ENCODE data around the gene THY1.

THY1 gene

GRCh38 chr11:119373059-119373920, 49.7 kb downstream of the THY1 start:
- DNase-seq, result no peak
- TF ChIP-seq CTCF (IDR thresholded peaks at IDR 0.05; ENCODE audit: low read depth, low read length), result no peak
- no peaks in the 10 kb centered on the region for H3K9me3 ChIP-seq (ENCODE audit: severe bottlenecking)
- no peaks in the 10 kb centered on the region for H3K27me3 ChIP-seq (ENCODE audit: insufficient read depth, low read depth, severe bottlenecking)
- H3K4me3 ChIP-seq (ENCODE audit: low read depth, low read length), result no peak overlapping the region
- H3K36me3 ChIP-seq, result no peaks in the 10 kb centered on the region
- no peak overlapping the region for H3K27ac ChIP-seq

DNA sequence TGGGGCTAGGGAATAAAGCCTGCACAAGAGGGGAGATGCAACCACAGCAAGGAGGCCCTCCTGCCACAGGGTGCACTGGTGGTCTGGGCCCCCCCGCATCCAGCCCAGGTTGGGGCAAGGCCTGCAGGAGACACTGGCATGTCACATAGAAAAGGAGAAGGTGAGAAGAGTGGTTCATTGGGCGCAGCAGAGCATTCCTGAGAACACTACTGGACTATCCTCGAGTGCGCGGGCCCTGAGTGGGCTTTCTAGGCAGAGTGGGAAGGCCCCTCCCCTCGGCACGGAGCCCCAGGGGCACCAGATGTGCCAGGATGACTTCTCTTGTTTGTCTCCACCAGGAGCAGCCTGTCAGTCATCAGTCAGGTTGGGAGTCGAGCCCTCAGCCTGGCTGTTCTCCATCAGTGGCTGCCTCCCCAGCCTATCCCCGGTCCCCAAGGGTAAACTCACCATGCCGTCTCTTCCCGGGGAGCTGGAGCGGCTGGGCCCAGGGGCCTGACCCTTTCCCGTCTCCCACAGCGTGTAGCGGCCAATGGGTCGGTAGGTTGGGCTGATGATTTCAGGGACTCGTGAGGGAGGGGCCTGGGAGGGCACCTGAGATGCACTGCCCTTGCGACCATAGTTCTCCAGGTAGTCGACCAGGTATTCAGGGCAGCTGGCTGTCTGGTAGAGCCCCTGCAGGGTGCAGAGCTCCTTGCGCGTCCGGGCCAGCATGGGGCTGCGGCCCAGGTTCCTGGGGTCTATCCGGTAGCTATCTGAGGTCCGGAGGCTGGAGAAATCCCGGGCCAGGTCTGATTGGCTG, 50.5 kb downstream of the THY1 start:
- H3K27me3 ChIP-seq (ENCODE audit: insufficient read depth, low read depth, severe bottlenecking), result no peaks in the 10 kb centered on the region
- no peak for DNase-seq
- no peaks in the 10 kb centered on the region for H3K36me3 ChIP-seq
- H3K4me3 ChIP-seq (ENCODE audit: low read depth, low read length), result no peak overlapping the region
- no peak overlapping the region for H3K27ac ChIP-seq
- no peaks in the 10 kb centered on the region for H3K9me3 ChIP-seq (ENCODE audit: severe bottlenecking)
- no peak for TF ChIP-seq CTCF (IDR thresholded peaks at IDR 0.05; ENCODE audit: low read depth, low read length)

DNA sequence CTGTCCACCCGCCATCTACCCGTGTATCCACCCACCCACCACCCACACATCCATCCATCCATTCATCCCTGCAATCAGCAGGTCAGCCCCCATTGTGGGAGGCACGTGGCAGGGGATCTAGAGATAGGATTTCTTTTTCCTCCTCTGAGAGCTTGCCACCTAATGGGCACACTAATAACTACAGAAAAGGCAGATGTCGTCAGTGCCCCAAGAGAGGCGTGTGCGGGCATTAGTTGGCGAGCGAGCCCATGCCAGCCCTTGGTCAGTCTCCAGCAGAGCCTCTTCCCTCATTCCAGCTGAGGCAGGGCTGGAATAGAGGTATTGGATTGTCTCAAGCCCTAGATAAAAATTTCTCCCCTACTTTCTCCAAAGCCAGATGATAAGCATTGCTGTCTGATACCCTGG, 51.2 kb downstream of the THY1 start:
- Histone ChIP-seq H3K9me3 (ENCODE audit: severe bottlenecking) (no peaks in the 10 kb centered on the region), H3K27ac (no peak overlapping the region), H3K27me3 (ENCODE audit: insufficient read depth, low read depth, severe bottlenecking) (no peaks in the 10 kb centered on the region), H3K36me3 (no peaks in the 10 kb centered on the region), H3K4me3 (ENCODE audit: low read depth, low read length) (no peak overlapping the region)
- TF ChIP-seq CTCF (IDR thresholded peaks at IDR 0.05; ENCODE audit: low read depth, low read length), result no peak
- no peak for DNase-seq

GRCh38 chr11:119371067-119371601, 51.8 kb downstream of the THY1 start:
- Histone ChIP-seq H3K27me3 (ENCODE audit: insufficient read depth, low read depth, severe bottlenecking) (no peaks in the 10 kb centered on the region), H3K4me3 (ENCODE audit: low read depth, low read length) (no peak overlapping the region), H3K27ac (no peak overlapping the region), H3K9me3 (ENCODE audit: severe bottlenecking) (no peaks in the 10 kb centered on the region), H3K36me3 (no peaks in the 10 kb centered on the region)
- no peak for DNase-seq
- no peak for TF ChIP-seq CTCF (IDR thresholded peaks at IDR 0.05; ENCODE audit: low read depth, low read length)

DNA sequence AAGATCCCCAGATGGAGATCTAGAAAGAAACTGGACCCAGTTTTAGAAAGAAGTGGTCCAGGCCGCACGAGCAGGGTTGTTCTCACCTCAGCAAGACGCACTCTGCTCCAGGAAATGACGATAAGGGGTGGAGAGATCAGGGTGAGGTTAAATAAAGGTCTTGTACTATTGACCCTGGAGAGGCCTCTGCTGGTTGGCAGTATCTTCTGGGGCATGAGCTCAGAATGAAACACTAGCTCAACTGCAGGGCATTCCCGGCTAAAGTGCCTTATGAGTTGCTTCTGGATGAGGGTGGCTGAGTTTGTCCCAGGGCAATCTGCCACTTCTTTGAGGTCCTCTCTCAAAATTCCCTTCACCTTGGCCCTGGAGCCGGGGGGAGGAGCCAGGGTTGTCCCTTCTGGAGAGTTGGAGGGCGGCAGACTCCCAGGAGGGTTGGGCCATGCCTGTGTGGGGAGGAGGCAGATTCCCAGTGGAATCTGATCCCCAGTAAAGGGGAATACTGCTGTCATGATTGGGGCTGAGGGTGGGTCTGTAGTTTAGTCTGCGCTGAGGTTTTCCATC, 52.4 kb downstream of the THY1 start:
- Histone ChIP-seq H3K27ac (no peak overlapping the region), H3K9me3 (ENCODE audit: severe bottlenecking) (no peaks in the 10 kb centered on the region), H3K36me3 (no peaks in the 10 kb centered on the region), H3K27me3 (ENCODE audit: insufficient read depth, low read depth, severe bottlenecking) (no peaks in the 10 kb centered on the region), H3K4me3 (ENCODE audit: low read depth, low read length) (no peak overlapping the region)
- DNase-seq, result no peak
- no peak for TF ChIP-seq CTCF (IDR thresholded peaks at IDR 0.05; ENCODE audit: low read depth, low read length)
